Nucleus accumbens (tissue), 56 donors: ENCODE data around the gene FAM8A1.

Source experiments
- DNase-seq, 56 donors: peaks; one replicate each; lab custom pipeline; 2025; lab: John Stamatoyannopoulos, UW

FAM8A1 gene

GRCh38 chr6:17653198-17653882, 53.2 kb downstream of the FAM8A1 start:
- no peak for DNase-seq

GRCh38 chr6:17656092-17656491, 56.0 kb downstream of the FAM8A1 start:
- no peak for DNase-seq

DNA sequence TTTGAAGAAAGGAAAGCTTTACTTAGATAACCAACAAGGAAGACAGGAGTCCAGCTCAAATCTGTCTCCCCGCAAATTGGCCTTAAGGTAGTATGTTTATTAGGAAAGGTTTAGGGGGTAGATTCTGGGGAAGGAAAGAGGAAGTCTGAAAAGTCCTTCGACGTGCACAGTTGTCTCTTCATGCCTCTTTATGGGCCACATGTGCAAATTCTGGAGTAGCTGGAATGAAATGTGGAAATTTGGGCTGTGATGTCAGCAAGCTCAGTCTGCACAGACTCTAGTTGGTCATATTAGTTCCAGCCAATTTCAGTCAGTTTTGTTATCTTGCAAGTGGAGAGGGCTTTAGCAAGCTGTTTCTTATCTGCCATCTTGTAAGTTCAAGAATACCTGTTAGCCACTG, 56.5 kb downstream of the FAM8A1 start:
- DNase-seq, result no peak
